GM19324 (cell line): Measurements from ENCODE around the gene CEP76.

ENCODE experiments used
- ATAC-seq: cut with Tn5 transposase; IDR thresholded peaks from one replicate; pipeline ENCODE4 v1.9.1; 2021; ENCODE audit warnings: mild to moderate bottlenecking, moderate library complexity; ENCODE audit not compliant: unreplicated experiment, low FRiP score

Gene CEP76

DNA sequence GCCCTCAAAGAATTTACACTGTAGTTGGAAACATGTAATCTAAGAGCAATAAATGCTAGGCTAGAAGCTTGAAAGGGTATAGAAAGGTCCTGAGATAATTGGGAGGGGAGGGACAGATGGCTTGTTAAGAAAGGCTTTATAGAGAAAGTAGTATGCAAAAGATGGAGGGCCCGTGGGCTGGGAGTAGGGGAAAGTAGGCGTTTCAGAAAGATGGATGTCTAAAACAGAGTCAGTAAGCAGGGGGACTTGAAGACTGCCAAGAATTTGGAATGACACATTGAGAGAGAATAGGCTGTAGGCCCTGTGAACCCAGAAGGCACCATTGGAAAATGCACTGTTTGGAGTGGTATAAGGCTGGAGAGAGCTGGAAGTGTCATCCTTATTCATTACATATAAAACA is 1.1 kb upstream of the CEP76 start:
- ATAC-seq, result no peak

DNA sequence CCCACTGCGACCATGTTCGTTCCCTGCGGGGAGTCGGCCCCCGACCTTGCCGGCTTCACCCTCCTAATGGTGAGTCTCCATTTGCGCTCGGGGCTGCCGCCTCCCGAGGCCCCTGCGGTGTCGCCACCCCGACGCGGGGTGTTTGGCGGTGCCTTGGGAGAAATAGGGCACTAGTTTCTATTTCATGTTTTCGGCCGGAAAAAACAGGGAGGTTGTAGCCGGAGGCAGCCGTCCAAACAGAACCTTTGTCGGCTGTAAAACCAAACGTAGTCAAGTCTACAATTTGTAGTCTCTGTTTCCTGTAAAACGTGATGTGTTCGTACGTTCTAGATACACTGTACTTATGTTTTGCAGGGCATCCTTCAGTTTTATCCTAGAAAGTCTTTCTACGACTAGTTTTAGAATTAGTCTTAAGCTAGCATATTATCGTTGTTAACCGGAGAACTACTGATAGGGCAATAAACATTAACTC is 609 bp upstream of the CEP76 start:
- ATAC-seq, result peak; percentile 0

DNA sequence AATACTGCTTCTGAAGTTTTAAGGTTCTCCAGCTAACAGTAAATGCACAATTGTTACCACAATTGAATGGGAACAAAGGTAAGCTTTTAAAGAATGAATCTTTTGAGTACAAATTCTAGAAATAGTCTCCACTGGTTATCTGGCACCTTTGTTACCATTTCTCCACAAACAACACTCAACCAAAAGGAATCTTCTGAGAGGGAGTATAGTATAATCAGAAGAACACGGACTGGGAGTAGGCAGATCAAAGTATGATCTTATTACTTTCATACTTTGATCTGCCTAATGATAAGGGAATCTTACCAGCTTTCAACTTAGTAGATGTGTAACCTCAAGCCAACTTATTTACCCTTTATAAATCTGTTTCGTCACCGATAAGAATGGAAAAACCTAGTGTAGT is 1.4 kb downstream of the CEP76 start:
- ATAC-seq, result no peak

DNA sequence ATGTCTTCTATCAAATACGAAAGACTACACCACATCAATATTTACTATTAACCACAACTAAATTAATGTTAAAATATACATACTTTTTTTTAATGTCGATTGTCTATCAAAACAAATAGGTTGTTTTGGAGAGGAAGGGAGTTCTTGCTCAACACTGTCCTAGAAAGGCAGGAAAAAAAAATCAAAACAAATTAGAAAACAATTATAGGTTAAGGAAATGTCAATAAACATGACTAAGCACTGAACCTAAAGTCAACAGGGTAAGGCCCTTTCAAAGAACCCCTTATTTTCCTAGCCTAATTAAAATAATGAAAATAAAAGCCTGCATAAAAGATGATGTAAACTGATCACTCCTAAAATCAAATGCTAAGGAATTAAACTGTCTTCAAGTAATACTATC is 2.8 kb downstream of the CEP76 start:
- no peak for ATAC-seq

DNA sequence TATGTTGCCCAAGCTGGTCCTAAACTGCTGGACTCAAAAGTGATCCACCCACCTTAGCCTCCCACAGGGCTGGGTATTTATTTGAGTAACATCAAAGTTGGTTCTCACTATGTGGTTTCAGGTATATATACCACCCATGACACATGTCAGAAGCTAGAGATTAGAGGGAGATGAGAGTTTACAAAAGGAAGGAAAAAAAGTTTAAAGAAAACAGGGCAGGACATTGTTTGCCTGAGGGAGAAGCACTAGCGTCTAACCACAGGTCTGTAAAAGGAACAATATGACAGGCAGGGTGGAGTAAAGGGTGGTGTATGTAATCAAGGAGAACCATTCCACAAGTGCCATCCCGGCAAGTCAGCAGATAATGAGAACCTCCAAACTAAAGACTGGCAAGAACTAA is 8.5 kb downstream of the CEP76 start:
- ATAC-seq, result no peak

DNA sequence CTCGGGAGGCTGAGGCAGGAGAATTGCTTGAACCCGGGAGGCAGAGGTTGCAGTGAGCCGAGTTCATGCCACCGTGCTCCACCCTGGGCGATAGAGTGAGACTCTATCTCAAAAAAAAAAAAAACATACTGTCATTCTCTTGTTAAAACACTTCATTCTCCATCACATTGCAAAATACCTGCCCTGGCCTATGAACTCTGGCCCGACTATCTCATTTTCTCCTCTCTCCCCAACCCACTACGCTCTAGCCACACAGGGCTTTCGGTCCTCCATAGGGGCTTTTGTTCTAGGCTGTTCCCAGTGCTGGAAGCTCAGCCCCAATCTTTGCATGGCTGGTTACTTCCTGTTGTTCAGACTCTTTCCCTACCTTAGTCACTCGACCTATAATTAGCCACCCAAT is 10.3 kb downstream of the CEP76 start:
- no peak for ATAC-seq

DNA sequence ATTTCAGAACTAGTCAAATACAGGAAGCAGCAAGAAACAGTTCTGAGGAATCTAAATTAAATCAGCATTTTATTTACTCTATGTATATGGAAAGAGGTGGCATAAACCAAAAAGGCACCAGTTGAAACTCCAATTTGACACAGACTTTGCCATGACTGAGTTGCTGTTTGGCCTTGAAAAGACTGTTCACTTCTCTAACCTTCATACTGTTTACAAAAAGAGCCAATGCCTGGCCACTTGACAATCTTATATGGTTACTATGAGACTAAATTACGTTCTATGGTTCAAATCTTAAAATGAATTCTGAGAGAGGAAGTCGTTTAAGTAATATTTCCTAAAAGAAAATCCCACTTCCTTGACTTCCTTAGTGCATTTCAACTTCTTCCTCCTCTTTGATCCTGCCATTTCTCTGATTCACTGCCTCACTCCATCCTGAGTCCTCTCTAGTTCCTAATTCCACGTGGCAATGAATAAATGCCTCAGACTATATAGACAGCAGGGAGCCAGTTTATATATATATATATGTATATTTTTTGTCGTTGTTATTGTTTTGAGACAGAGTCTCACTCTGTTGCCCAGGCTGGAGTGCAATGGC is 13.2 kb downstream of the CEP76 start:
- no peak for ATAC-seq

DNA sequence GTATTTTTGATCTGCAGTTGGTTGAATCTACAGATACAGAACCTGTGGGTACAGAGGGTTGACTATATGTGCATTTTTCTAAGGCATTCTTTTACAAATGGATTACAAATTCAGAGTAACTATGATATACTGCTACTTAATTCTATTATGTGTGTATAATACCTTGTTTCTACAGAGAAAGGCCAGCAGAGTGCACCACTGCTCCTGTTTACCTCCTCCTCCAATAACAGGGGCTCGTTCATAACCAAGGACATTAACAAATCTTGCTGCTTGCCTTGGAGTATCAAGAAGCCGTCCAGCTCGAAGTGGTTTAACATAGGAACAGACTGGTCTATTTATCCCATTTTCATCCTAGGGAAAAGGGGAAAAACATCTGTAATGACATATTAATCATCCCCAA is 16.4 kb downstream of the CEP76 start:
- ATAC-seq, result no peak

DNA sequence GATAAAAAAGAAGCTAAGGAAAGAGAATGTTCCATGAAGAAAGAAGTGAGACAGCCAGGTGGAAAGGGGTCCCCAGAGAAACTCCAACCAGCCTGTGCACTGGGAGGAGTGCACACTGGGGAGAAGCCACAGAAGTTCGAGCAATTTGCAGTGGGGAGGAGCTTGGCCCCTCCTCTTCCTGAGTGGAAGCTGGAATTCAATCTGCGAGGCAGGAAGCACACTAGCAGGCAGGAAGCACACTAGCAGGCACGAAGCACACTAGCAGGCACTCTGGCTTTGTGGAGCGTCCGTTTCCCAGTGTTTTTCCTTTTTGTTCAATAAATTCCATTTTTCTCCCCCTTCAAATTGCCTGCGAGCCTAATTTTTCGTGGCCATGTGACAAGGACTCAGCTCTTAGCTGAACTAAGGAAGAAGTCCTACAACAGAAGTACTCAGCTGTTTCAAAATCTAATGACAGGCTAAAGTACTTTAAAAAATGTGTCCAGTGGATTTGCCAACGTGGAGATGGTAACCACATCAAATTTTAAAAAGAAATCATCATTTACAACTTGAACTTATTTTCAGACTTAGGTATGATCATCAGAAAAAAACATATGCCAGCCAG is 23.2 kb downstream of the CEP76 start:
- no peak for ATAC-seq

DNA sequence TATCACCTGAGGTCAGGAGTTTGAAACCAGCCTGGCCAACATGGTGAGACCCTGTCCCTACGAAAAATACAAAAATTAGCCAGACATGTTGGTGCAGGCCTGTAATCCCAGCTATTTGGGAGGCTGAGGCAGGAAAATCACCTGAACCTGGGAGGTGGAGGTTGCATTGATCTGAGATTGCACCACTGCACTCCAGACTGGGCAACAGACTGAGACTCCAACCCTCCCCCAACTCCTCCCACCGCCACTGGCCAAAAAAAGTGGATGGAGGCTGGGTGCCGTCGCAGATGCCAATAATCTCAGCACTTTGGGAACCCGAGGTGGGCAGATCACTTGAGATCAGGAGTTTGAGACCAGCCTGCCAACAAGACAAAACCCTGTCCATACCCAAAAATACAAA is 34.5 kb downstream of the CEP76 start:
- no peak for ATAC-seq

DNA sequence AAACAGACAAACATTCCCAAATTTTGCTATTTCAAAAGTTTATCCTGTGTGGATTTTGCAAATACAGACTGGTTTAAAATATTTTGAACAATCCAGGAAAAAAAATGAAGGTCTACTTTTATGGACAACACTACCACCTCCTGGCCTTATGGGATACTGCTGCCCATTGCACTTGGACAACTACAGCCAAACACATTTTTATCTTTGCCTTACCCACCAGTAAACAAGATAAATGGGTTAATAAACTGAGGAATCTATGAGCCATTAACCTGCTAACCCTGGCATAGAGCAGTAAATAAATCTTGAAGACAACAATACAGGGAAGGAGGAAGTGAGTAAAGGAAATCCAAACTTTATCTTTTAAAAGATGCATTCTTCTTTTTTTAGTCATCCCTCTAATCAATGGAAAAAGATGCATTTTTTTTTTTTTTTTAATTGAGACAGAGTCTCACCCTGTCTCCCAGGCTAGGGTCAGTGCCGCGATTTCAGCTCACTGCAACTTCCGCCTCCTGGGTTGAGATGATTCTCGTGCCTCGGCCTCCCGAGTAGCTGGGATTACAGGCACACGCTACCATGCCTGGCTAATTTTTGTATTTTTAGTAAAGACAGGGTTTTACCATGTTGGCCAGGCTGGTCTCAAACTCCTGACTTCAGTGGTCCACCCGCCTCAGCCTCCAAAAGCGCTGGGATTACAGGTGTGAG is 42.5 kb downstream of the CEP76 start:
- ATAC-seq, result no peak

DNA sequence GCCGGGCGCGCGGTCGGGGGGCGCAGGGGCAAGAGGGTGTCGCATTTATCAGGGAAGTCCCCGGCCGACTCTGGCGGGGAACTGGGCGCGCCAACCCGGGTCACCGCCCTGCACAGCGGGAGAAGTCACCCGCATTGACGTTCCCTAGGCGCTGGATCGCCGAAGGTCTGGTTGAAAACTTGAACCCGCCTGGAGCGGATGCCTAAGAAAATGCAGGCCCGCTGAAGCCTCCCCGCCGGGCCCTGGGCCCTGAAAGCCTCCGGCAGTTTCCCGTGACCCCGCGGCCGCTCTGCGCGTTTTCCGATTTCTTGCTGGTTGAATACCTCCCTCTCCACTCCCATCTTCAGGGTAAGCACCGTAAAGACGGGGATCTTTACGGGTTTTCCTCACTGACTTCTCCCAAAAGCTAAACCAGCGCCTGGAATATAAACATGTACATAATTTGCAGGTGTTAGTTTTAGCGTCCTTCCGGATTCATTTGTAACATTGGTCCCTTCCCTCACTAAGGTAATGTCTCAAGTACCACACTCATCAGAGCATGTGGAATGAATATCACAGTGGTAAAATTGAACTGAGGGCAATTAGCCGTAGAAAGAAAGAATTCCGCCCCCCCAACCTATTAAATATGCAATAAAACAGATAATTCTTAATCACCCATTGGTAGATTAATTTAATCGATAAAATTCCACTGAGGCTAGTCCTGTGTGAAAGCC is 43.9 kb downstream of the CEP76 start:
- no peak for ATAC-seq

DNA sequence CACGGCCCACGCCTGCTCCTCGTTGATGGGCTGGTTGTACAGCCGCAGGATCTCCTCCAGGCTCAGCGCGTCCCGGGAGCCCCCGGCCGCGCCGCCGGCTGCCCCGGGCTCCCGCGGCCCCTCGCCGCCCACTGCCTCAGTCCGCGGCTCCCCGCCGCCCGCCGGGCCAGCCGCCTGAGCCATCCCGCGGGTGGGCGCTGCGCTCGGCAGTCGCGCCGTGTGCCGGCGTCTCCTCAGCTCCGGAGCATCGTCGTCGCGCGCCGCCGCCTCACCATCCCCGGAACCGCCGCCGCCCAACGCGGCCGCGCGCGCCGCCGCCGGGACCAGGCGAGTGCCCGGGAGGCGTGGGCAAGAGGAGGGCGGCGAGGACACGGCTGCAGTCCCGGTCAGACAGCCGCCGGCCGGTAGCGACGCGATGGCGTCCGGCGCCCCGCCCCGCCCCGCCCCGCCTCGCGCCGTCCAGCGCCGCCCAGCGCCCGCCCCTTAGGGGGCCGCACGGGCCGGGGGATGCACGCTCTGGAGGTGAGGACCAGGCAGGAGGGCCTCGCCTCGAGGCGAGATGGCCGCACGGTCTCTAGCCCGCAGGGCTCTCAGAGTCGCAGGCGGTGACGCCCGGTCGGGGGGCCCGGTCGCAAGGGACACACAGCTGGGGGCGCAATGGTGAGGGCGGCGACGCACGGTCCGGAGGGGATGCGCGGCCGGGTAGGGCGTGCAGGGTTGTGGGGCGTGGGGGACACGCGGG is 44.7 kb downstream of the CEP76 start, which contains the start of gene SPIRE1:
Gene SPIRE1 (minus strand): TSS at position 424 of the 742 bp plus-strand sequence. CDS start 241 bp downstream, at position 183.
- ATAC-seq, result peak; percentile 75

DNA sequence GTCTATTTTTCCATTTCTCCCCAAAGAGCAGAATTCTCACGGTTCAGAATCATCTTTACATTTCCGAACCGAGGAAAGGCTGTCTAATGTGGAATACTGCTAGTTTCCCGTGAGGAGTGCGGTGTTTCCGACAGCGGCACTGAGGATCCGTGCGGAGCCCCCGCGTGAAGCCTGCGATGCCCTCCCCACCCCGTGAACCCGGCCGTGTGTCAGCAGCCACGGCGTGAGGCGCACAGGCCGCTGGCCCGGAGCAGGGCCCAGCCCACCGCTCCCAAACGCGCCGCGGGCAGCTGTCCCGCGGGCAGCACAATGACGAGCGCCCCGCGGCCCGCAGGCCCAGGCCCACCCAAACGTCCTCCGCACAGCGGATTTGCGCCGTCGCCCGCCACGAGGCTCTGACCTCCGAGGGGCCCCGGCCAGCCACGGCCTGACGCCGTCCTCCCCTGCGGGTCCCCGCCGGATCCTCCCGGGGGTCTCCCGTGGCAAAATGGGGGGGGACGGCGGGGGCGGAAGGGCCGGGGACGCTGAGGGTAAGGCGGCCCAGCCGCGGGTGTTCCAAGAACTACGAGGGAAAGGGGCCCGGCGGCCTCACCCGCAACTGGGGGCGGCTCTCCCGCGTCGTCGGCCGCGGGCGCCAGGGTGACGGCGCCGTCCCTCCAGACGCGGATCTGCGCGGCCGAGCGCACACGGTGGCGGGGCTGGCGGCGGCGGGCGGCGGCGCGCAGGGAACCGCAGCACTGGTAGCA is 45.4 kb downstream of the CEP76 start:
- peak; percentile 31 for ATAC-seq

DNA sequence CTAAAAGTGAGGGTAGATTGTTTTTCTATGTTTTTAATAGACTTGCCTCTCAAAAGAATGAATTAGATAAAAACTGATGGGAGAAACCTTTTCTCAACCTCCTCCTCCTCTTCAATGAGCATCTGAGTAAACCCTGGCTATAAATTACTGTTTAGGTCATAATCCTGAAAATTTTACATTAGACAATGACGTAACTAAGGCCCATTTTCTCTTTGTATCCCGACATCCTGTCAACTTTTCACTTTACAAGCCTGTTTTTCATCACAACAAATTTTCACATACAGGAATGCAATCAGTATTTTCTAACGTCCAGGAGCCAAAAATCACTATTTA is 46.0 kb downstream of the CEP76 start:
- no peak for ATAC-seq

DNA sequence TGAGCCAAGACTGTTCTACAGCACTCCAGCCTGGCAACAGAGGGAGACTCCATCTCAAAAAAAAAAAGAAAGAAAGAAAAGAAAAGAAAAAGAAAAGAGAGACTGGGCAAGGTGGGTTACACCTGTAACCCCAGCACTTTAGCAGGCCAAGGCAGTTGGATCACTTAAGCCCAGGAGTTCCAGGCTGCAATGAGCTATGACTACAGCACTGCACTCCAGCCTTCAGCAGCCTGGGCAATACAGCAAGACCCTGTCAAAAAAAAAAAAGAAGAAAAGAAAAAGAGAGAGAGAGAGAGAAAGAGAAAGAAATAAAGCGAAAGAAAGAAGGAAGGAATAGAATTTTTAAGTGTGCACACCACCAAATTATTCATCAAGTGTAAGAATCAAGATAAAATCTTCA is 47.6 kb downstream of the CEP76 start:
- no peak for ATAC-seq

DNA sequence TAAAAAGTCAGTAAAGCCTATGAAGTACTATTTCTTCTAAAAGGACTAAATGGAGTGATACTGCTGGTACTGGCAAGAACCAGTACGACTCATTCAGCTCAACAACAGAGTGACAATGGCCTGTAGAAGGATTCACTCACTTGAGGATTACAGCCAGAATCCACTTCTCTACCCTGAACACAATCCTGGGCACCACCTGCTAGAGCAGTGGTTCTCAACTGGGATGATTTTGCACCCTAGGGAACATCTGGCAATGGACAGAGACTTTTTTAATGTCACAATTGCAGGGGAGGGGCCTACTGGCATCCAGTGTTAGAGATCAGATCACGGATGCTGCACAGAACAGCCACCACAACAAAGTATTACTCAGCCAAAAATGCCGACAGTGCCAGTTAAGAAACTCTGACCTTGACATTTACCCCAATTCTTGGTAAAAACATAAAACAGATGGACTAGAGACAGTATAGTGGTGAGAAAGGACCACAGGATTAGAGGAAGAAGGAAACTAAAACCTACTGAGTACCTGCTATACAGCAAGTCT is 49.6 kb downstream of the CEP76 start:
- ATAC-seq, result no peak

DNA sequence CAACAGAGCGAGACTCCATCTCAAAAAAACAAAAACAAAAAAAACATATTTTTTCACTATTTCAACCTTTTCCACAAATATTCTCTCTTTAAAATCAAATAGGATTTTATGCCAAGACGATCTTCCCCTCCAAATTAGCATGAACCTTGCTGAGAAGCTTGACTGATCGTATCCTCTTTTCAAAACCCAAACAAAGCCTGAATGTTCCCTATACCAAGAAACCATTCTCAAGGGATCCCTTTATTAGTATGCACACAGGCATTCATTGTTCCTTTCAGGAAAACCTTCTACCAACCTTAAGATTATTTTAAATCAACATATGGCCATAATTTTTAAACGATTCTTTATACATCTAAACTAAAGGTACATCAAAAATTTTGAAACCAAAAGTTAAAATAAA is 50.9 kb downstream of the CEP76 start:
- ATAC-seq, result no peak

DNA sequence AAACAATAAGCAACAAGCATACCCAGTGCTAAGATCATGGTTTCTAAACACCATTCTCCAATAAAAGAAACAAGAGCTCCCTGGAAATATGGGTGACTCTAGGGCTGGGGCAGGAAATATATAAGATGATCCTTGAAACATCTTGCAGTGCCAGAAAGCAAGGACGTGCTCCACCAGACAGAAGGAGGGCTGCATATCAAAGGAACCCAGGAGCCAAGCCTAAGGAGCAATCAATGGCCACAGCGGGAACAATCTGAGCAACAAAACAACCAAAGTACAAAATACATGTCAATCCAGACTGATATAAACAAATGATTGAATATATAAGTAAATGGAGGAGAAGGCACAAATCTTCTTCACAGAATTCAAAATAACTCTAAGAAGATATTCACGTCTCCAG is 54.8 kb downstream of the CEP76 start:
- no peak for ATAC-seq

DNA sequence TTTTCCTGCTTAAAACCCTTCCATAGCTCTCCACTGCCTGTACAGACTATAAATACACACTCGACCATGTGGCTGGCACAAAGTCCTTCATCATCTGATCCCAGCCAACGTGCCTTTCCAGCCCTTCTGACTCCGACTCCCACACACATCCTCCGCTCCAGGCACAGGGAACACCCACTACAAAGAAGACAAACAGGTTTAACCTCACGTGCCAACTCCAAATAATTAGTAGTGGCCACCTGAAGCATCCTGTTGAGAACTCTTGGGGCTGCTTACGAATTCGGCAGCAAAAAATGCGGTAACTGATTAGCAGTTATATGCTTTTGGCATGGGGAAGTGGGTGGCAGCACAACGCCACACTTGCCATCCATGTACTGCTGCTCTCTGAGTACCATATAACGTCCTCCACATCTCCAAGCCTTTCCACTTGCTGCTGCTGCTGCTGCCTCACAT is 56.7 kb downstream of the CEP76 start:
- no peak for ATAC-seq
